Astrocyte (in vitro differentiated cells and primary cell): ENCODE data around the gene CDC20B. TPM values are rescaled to one million over a fixed set of nuclear protein-coding genes. Genes with fewer than 3 reads are reported as not detected.

ENCODE experiments used
- DNase-seq: peaks from one replicate; pipeline ENCODE4 v3.0.0-alpha.2; 2010; ENCODE audit warnings: low read depth
- FAIRE-seq: peaks from 2 replicates; lab custom pipeline; 2011; peaks lifted over from hg19 to GRCh38; lab: Jason Lieb, UNC
- H2AFZ ChIP-seq: 2 replicates; pipeline ENCODE4 v1.6.0; 2012; ENCODE audit warnings: low read depth, low read length, inconsistent platforms
- H3K27ac ChIP-seq: 2 replicates; pipeline ENCODE4 v1.5.1; 2011; ENCODE audit warnings: low read depth, low read length, inconsistent platforms
- H3K27me3 ChIP-seq: 2 replicates; pipeline ENCODE4 v1.6.0; 2011; ENCODE audit warnings: low read length, inconsistent platforms; ENCODE audit not compliant: insufficient read depth
- H3K36me3 ChIP-seq: 2 replicates; pipeline ENCODE4 v1.5.1; 2011; ENCODE audit warnings: low read length, inconsistent platforms; ENCODE audit not compliant: insufficient read depth
- H3K4me1 ChIP-seq: 2 replicates; pipeline ENCODE4 v1.5.1; 2011; ENCODE audit warnings: low read length, inconsistent platforms; ENCODE audit not compliant: insufficient read depth
- H3K4me2 ChIP-seq: 2 replicates; pipeline ENCODE4 v1.6.0; 2012; ENCODE audit warnings: low read length, inconsistent platforms
- H3K4me3 ChIP-seq: 2 replicates; pipeline ENCODE4 v1.5.1; 2011; ENCODE audit warnings: low read depth, mild to moderate bottlenecking, low read length, inconsistent platforms; ENCODE audit not compliant: insufficient read depth
- H3K79me2 ChIP-seq: 2 replicates; pipeline ENCODE4 v1.6.0; 2012; ENCODE audit warnings: mild to moderate bottlenecking, low read length, inconsistent platforms; ENCODE audit not compliant: insufficient read depth
- H3K9ac ChIP-seq: 2 replicates; pipeline ENCODE4 v1.6.0; 2012; ENCODE audit warnings: mild to moderate bottlenecking, low read length, inconsistent platforms
- H3K9me3 ChIP-seq: 2 replicates; pipeline ENCODE4 v1.5.1; 2012; ENCODE audit warnings: low read depth, mild to moderate bottlenecking, low read length, inconsistent platforms; ENCODE audit not compliant: insufficient read depth
- H4K20me1 ChIP-seq: 2 replicates; pipeline ENCODE4 v1.6.0; 2012; ENCODE audit warnings: low read length, inconsistent platforms; ENCODE audit not compliant: insufficient read depth
- H3K27ac Mint-ChIP-seq: one replicate; pipeline ENCODE4 v1.8.0; 2021; ENCODE audit warnings: mild to moderate bottlenecking, mixed read lengths; ENCODE audit not compliant: unreplicated experiment
- H3K27me3 Mint-ChIP-seq: one replicate; pipeline ENCODE4 v1.8.0; 2021; ENCODE audit warnings: low read depth, mixed read lengths; ENCODE audit not compliant: unreplicated experiment
- H3K36me3 Mint-ChIP-seq: one replicate; pipeline ENCODE4 v1.8.0; 2021; ENCODE audit warnings: low read depth, mixed read lengths; ENCODE audit not compliant: unreplicated experiment
- H3K4me1 Mint-ChIP-seq: one replicate; pipeline ENCODE4 v1.8.0; 2021; ENCODE audit warnings: low read depth, mixed read lengths; ENCODE audit not compliant: unreplicated experiment
- H3K4me3 Mint-ChIP-seq: one replicate; pipeline ENCODE4 v1.8.0; 2021; ENCODE audit warnings: mild to moderate bottlenecking, moderate library complexity, mixed read lengths; ENCODE audit not compliant: unreplicated experiment
- H3K9me3 Mint-ChIP-seq: one replicate; pipeline ENCODE4 v1.8.0; 2021; ENCODE audit warnings: mild to moderate bottlenecking, mixed read lengths; ENCODE audit not compliant: unreplicated experiment
- EZH2 ChIP-seq: IDR thresholded peaks from 2 replicates; pipeline ENCODE4 v1.6.1; 2012; ENCODE audit warnings: mild to moderate bottlenecking, low read length, inconsistent platforms; ENCODE audit not compliant: insufficient read depth
- total RNA-seq: library from RNA; stranded (reverse); gene quantifications from 2 replicates; pipeline ENCODE4 v1.2.1, GENCODE V29; 2021
- TF ChIP-seq, protein P1 (sequence below): IDR thresholded peaks from 2 replicates; pipeline ENCODE4 v1.5.1; 2011; ENCODE audit warnings: low read depth, mild to moderate bottlenecking, inconsistent platforms, low read length, moderate library complexity; ENCODE audit not compliant: insufficient read depth

CDC20B gene
- total RNA-seq, 1 donor from 2014 or later, result 0.11 TPM

DNA sequence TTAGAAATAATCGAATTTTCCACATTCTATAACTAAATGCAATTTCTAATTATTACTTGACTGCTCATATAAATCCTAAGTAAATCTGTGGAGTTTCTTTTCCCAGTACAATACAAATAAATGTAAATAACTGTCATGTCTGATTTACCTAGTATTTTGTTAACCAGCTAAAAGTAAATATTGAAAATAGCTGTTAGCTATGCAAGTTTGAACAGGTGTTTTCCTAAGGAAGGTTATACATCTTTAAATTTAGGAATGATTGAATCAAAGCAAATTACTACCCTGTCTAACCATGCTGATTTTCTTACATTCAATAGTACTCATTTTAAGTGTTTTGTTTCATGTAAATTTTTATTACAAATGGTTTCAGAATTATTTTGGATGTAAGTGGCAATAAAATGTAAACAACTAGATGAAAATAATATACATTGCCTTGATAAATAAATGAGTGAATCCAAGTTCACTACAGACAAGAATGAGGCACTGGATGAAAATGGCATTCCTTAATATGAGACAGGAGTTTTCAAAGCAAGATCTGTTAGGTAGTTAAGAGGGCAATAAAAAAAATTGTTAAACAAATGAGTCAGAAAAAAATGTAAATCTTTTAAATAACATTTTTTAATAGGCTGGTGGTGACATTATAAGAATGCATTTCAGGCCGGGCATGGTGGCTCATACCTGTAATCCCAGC is 38.4 kb upstream of the CDC20B start:
- H3K36me3 ChIP-seq, result no peaks in the 10 kb centered on the region
- no peak overlapping the region for H3K27ac Mint-ChIP-seq
- FAIRE-seq, result no peak

DNA sequence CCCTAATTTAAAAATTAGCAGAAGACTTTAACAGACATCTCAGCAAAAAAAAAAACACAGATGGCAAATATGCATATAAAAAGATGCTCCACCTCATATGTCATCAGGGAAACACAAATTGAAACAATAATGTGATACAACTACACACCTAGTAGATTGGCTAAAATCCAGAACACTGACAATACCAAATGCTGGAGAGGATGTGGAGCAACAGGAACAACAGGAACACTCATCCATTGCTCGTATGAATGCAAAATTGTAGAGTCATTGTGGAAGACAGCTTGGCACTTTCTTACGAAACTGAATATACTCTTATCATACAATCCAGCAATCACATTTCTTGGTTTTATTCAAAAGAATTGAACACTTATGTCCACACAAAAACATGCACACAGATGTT is 32.0 kb upstream of the CDC20B start:
- Histone ChIP-seq H2AFZ (no peak overlapping the region), H4K20me1 (no peaks in the 10 kb centered on the region), H3K79me2 (no peaks in the 10 kb centered on the region), H3K4me1 (no peaks in the 10 kb centered on the region), H3K9ac (no peak overlapping the region), H3K4me3 (no peak overlapping the region), H3K4me2 (no peak overlapping the region), H3K36me3 (no peaks in the 10 kb centered on the region), H3K27ac (no peak overlapping the region), H3K9me3 (no peaks in the 10 kb centered on the region), H3K27me3 (peaks cover 19% of the 10 kb centered on the region)
- DNase-seq, result no peak
- no peak overlapping the region for H3K27ac Mint-ChIP-seq
- no peaks in the 10 kb centered on the region for H3K36me3 Mint-ChIP-seq
- no peaks in the 10 kb centered on the region for H3K4me1 Mint-ChIP-seq
- no peak for FAIRE-seq
- TF ChIP-seq, protein P1, sequence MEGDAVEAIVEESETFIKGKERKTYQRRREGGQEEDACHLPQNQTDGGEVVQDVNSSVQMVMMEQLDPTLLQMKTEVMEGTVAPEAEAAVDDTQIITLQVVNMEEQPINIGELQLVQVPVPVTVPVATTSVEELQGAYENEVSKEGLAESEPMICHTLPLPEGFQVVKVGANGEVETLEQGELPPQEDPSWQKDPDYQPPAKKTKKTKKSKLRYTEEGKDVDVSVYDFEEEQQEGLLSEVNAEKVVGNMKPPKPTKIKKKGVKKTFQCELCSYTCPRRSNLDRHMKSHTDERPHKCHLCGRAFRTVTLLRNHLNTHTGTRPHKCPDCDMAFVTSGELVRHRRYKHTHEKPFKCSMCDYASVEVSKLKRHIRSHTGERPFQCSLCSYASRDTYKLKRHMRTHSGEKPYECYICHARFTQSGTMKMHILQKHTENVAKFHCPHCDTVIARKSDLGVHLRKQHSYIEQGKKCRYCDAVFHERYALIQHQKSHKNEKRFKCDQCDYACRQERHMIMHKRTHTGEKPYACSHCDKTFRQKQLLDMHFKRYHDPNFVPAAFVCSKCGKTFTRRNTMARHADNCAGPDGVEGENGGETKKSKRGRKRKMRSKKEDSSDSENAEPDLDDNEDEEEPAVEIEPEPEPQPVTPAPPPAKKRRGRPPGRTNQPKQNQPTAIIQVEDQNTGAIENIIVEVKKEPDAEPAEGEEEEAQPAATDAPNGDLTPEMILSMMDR, result no peak
- H3K27me3 Mint-ChIP-seq, result peaks cover 31% of the 10 kb centered on the region
- peaks cover 3% of the 10 kb centered on the region for H3K9me3 Mint-ChIP-seq
- H3K4me3 Mint-ChIP-seq, result no peak overlapping the region

More for the DNA sequence above, 38.4 kb upstream of the CDC20B start:
- Histone ChIP-seq H3K9ac (no peak overlapping the region), H3K9me3 (no peaks in the 10 kb centered on the region), H3K4me1 (no peaks in the 10 kb centered on the region), H2AFZ (no peak overlapping the region), H3K4me3 (no peak overlapping the region), H3K4me2 (no peak overlapping the region), H4K20me1 (no peaks in the 10 kb centered on the region), H3K27me3 (peaks cover 14% of the 10 kb centered on the region), H3K79me2 (no peaks in the 10 kb centered on the region), H3K27ac (no peak overlapping the region)
- Mint-ChIP-seq H3K9me3 (peaks cover 2% of the 10 kb centered on the region), H3K4me1 (no peaks in the 10 kb centered on the region), H3K4me3 (no peak overlapping the region), H3K36me3 (no peaks in the 10 kb centered on the region), H3K27me3 (peaks cover 16% of the 10 kb centered on the region)
- TF ChIP-seq, protein P1, result no peak
- no peak for TF ChIP-seq EZH2
- no peak for DNase-seq

DNA sequence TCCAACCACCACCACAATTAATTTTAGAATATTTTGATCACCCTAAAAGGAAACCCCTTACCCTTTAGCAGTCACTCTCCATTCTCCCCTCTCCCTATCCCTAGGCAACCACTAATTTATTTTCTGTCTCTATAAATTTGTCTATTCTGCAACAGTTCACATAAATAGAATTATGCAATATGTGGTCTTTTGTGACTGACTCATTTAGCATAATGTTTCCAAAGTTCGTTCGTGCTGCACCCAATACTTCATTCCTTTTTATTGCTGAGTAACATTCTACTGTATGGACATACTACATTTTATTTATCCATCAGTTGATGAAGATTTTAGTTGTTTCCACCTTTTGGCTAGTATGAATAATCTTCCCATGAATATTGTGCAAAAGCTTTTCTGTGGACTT is 18.2 kb upstream of the CDC20B start:
- peaks cover 44% of the 10 kb centered on the region for H3K27me3 Mint-ChIP-seq
- no peak for FAIRE-seq
- no peak for TF ChIP-seq EZH2
- TF ChIP-seq, protein P1, result no peak

More for the DNA sequence above, 18.2 kb upstream of the CDC20B start:
- Histone ChIP-seq H4K20me1 (no peaks in the 10 kb centered on the region), H3K4me1 (no peaks in the 10 kb centered on the region), H3K9me3 (peaks cover 2% of the 10 kb centered on the region), H3K4me3 (no peak overlapping the region), H3K27ac (no peak overlapping the region), H3K4me2 (no peak overlapping the region), H3K27me3 (peaks cover 57% of the 10 kb centered on the region), H3K9ac (no peak overlapping the region), H3K79me2 (no peaks in the 10 kb centered on the region), H2AFZ (no peak overlapping the region), H3K36me3 (no peaks in the 10 kb centered on the region)
- DNase-seq, result no peak
- H3K27ac Mint-ChIP-seq, result no peak overlapping the region
- no peak overlapping the region for H3K4me3 Mint-ChIP-seq
- H3K4me1 Mint-ChIP-seq, result no peaks in the 10 kb centered on the region
- no peaks in the 10 kb centered on the region for H3K36me3 Mint-ChIP-seq
- H3K9me3 Mint-ChIP-seq, result no peaks in the 10 kb centered on the region
